Keratinocyte (primary cell): ENCODE results near the gene ZNF407. TPM values are rescaled to one million over a fixed set of nuclear protein-coding genes. Genes with fewer than 3 reads are reported as not detected.

Experiments
- DNase-seq: peaks from one replicate; pipeline ENCODE4 v3.0.0-alpha.2; 2011; ENCODE audit warnings: low read depth, missing footprints, low spot score
- FAIRE-seq: peaks from 2 replicates; lab custom pipeline; 2011; peaks lifted over from hg19 to GRCh38; lab: Jason Lieb, UNC
- H2AFZ ChIP-seq: 2 replicates; pipeline ENCODE4 v1.6.0; 2012; ENCODE audit warnings: low read length, control low read depth, inconsistent platforms; ENCODE audit not compliant: control insufficient read depth
- H3K27ac ChIP-seq: 2 replicates; pipeline ENCODE4 v1.5.1; 2011; ENCODE audit warnings: low read length; ENCODE audit not compliant: control insufficient read depth, insufficient read depth
- H3K27me3 ChIP-seq: 3 replicates; pipeline ENCODE4 v1.6.0; 2011; ENCODE audit warnings: low read length; ENCODE audit not compliant: control insufficient read depth, insufficient read depth; ENCODE audit errors: extremely low read depth
- H3K36me3 ChIP-seq, 2 experiments: 2 replicates in 1 of 2; 3 replicates in 1 of 2; pipeline ENCODE4 v1.5.1; 2011; ENCODE audit warnings: low read length in 2 of 2, mild to moderate bottlenecking in 1 of 2; ENCODE audit not compliant: control insufficient read depth in 2 of 2, insufficient read depth in 2 of 2; ENCODE audit errors: extremely low read depth in 1 of 2
- H3K4me1 ChIP-seq: 3 replicates; pipeline ENCODE4 v1.5.1; 2011; ENCODE audit warnings: low read length; ENCODE audit not compliant: control insufficient read depth, insufficient read depth; ENCODE audit errors: extremely low read depth
- H3K4me2 ChIP-seq: 3 replicates; pipeline ENCODE4 v1.6.0; 2011; ENCODE audit warnings: low read depth, low read length; ENCODE audit not compliant: control insufficient read depth, insufficient read depth; ENCODE audit errors: extremely low read depth
- H3K4me3 ChIP-seq, 3 experiments: fragments of 200-600 bp in 1 of 3; sonication (generic) in 1 of 3; 2 replicates in 2 of 3; 3 replicates in 1 of 3; pipeline ENCODE4 v1.5.1; 2011 to 2016; ENCODE audit warnings: low read length in 3 of 3, mild to moderate bottlenecking in 3 of 3, control low read depth in 2 of 3, inconsistent platforms in 1 of 3, low read depth in 1 of 3, mixed read lengths in 1 of 3, mixed run types in 1 of 3, moderate library complexity in 1 of 3; ENCODE audit not compliant: control insufficient read depth in 2 of 3, insufficient read depth in 2 of 3; ENCODE audit errors: extremely low read depth in 1 of 3
- H3K79me2 ChIP-seq: 2 replicates; pipeline ENCODE4 v1.6.0; 2012; ENCODE audit warnings: low read length; ENCODE audit not compliant: control insufficient read depth, insufficient read depth
- H3K9ac ChIP-seq: 3 replicates; pipeline ENCODE4 v1.6.0; 2011; ENCODE audit warnings: low read length; ENCODE audit not compliant: control insufficient read depth, insufficient read depth; ENCODE audit errors: extremely low read depth
- H3K9me1 ChIP-seq: 3 replicates; pipeline ENCODE4 v1.6.0; 2011; ENCODE audit warnings: low read length; ENCODE audit not compliant: control insufficient read depth, insufficient read depth; ENCODE audit errors: extremely low read depth
- H3K9me3 ChIP-seq: 2 replicates; pipeline ENCODE4 v1.5.1; 2012; ENCODE audit warnings: low read depth, low read length; ENCODE audit not compliant: control insufficient read depth
- H4K20me1 ChIP-seq: 3 replicates; pipeline ENCODE4 v1.6.0; 2011; ENCODE audit warnings: low read length; ENCODE audit not compliant: control insufficient read depth, insufficient read depth; ENCODE audit errors: extremely low read depth
- EZH2 ChIP-seq: IDR thresholded peaks from one replicate; pipeline ENCODE4 v1.6.1; 2012; ENCODE audit warnings: inconsistent platforms, mild to moderate bottlenecking, low read length, moderate library complexity
- dilution Hi-C: fragments of 300-500 bp; cut with MboI; formaldehyde crosslinking; loops from one replicate; pipeline ENCODE4 v1.7.0; 2020; ENCODE audit warnings: low sequenced_read_pairs; ENCODE audit not compliant: extremely low pct_ligation_motif_present
- polyA plus RNA-seq, 5 experiments: library from polyadenylated mRNA; depleted of rRNA in 3 of 5; stranded (reverse) in 3 of 5; stranded (forward) in 1 of 5; unstranded in 1 of 5; fragments of >200 nt; gene quantifications; 1 replicate in 1 of 5; 2 replicates in 3 of 5; 3 replicates in 1 of 5; pipeline versions ENCODE4 v1.2.1 to v1.2.3, GENCODE V29; 2011 to 2012; ENCODE audit warnings: missing spikeins in 2 of 5, low read depth in 1 of 5, low replicate concordance in 1 of 5
- TF ChIP-seq, protein P1 (sequence below), 3 experiments: IDR thresholded peaks in 1 of 3; conservative IDR thresholded peaks in 1 of 3; optimal IDR thresholded peaks in 1 of 3; 2 replicates in 2 of 3; 3 replicates in 1 of 3; pipeline versions ENCODE3 to v1.5.1; 2011; ENCODE audit warnings: low read length in 3 of 3, mild to moderate bottlenecking in 3 of 3, moderate library complexity in 2 of 3, control low read depth in 1 of 3, inconsistent platforms in 1 of 3; ENCODE audit not compliant: insufficient read depth in 2 of 3; ENCODE audit errors: extremely low read depth in 1 of 3

ZNF407 gene
- polyA plus RNA-seq, 1 donor (not counting 4 experiments of a cell fraction or from before 2014, with no cell fraction given), result 3.8 TPM

DNA sequence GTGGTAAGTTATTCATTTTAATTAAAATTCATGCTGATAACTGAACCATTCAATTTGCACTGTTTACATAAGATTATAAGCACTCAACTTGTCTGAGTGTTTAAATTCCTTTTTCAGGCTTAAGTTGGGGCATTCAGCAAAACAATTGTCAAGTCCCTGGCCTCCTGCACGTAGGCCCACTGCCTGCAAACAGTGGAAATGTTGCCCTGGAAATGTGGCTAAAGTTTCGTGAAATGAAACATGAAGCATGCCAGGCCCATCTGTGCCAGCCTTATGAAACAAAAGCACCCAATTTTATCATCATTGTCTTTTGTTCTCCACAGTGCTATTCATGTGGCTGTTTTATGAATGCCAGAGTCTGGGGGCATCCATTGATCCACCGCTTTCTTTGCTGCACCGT lies 447.6 kb downstream of the ZNF407 start:
- no peak for TF ChIP-seq EZH2
- TF ChIP-seq, protein P1, sequence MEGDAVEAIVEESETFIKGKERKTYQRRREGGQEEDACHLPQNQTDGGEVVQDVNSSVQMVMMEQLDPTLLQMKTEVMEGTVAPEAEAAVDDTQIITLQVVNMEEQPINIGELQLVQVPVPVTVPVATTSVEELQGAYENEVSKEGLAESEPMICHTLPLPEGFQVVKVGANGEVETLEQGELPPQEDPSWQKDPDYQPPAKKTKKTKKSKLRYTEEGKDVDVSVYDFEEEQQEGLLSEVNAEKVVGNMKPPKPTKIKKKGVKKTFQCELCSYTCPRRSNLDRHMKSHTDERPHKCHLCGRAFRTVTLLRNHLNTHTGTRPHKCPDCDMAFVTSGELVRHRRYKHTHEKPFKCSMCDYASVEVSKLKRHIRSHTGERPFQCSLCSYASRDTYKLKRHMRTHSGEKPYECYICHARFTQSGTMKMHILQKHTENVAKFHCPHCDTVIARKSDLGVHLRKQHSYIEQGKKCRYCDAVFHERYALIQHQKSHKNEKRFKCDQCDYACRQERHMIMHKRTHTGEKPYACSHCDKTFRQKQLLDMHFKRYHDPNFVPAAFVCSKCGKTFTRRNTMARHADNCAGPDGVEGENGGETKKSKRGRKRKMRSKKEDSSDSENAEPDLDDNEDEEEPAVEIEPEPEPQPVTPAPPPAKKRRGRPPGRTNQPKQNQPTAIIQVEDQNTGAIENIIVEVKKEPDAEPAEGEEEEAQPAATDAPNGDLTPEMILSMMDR (optimal IDR thresholded peaks at IDR 0.05 in 1 of 3, IDR thresholded peaks at IDR 0.05 in 1 of 3, conservative IDR thresholded peaks at IDR 0.05 in 1 of 3; ENCODE audit: extremely low read depth in 1 of 3, insufficient read depth in 2 of 3, low read length in 3 of 3), result no peak
- no peak overlapping the region for H3K4me3 ChIP-seq
- H3K4me1 ChIP-seq, result no peaks in the 10 kb centered on the region
- H3K36me3 ChIP-seq, result no peaks in the 10 kb centered on the region
- H3K79me2 ChIP-seq, result no peaks in the 10 kb centered on the region
- no peak overlapping the region for H3K27ac ChIP-seq
- H3K9ac ChIP-seq, result no peak overlapping the region
- no peaks in the 10 kb centered on the region for H3K9me1 ChIP-seq
- dilution Hi-C loops, result no loop called here
- DNase-seq (no peak), FAIRE-seq (no peak)
- no peaks in the 10 kb centered on the region for H4K20me1 ChIP-seq
- no peaks in the 10 kb centered on the region for H3K9me3 ChIP-seq
- no peak overlapping the region for H3K4me2 ChIP-seq
- H2AFZ ChIP-seq, result no peak overlapping the region
- no peaks in the 10 kb centered on the region for H3K27me3 ChIP-seq

GRCh38 chr18:75047240-75047961 lies 449.7 kb downstream of the ZNF407 start:
- Histone ChIP-seq H3K36me3 (no peaks in the 10 kb centered on the region), H3K9me3 (no peaks in the 10 kb centered on the region), H3K4me3 (no peak overlapping the region), H3K79me2 (no peaks in the 10 kb centered on the region), H4K20me1 (no peaks in the 10 kb centered on the region), H3K9me1 (no peaks in the 10 kb centered on the region), H3K4me1 (no peaks in the 10 kb centered on the region), H3K9ac (no peak overlapping the region), H3K27ac (no peak overlapping the region), H3K27me3 (no peaks in the 10 kb centered on the region), H3K4me2 (no peak overlapping the region), H2AFZ (no peak overlapping the region)
- FAIRE-seq, result no peak
- dilution Hi-C loops, result no loop called here
- no peak for DNase-seq
- TF ChIP-seq EZH2, result no peak
- TF ChIP-seq, protein P1 (optimal IDR thresholded peaks at IDR 0.05 in 1 of 3, IDR thresholded peaks at IDR 0.05 in 1 of 3, conservative IDR thresholded peaks at IDR 0.05 in 1 of 3; ENCODE audit: extremely low read depth in 1 of 3, insufficient read depth in 2 of 3, low read length in 3 of 3), result no peak
